ENCODE results near the gene TMC7.
"Not testable (repeated sequence)": the region's sequence is repeated elsewhere in the genome, so short reads cannot be mapped to it uniquely, and the experiment has no call there.

The TMC7 gene

GRCh38 chr16:18984435-18985005 is 786 bp downstream of the TMC7 start:
- peak overlapping the region; percentile 60 for H3K4me3 ChIP-seq (ENCODE audit: low read length)
- DNase-seq (ENCODE audit: low read depth), result no peak
- TF ChIP-seq CTCF (conservative IDR thresholded peaks at IDR 0.05; ENCODE audit: low read length), result no peak

DNA sequence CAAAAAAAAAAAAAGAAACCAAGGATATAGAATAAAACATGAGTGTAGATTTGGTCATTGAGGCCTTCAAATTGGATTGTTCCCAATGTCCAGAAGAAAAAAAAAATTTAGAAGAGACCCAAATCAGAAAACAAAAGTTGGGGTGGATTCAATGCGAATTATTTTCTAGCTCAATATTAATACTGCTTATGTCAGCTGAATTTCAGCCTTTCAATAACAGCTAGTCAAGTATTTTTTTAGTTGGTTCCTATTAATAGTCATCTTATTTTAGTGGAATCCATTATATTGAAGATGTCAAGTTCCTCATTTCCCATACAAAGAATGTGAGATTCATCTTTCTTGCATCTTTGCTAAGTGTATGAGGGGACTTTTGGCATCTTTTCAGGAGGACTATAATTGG is 1.5 kb downstream of the TMC7 start:
- H3K4me3 ChIP-seq (ENCODE audit: low read length); DNase-seq (ENCODE audit: low read depth): not testable (repeated sequence)

GRCh38 chr16:18991731-18992130 is 8.0 kb downstream of the TMC7 start:
- DNase-seq (ENCODE audit: low read depth), result not testable (repeated sequence)

DNA sequence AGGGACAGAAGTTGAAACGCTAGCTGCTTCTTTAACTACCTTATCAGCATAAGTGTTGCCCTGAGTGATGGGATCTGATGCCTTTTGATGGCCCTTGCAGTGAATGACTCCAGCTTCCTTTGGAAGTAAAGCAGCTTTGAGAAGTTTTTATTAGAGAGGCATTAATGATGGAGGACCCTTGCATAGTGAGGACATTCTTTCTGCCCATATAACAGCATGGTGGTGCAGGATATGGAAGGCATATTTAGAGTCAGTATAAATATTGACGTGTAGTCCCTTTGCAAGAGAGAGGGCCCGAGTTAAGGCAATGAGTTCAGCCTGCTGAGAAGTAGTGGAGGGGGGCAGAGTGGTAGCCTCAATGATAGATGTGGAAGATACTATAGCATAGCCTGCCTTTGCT is 9.8 kb downstream of the TMC7 start:
- DNase-seq (ENCODE audit: low read depth), result not testable (repeated sequence)

More at GRCh38 chr16:18991731-18992130, 8.0 kb downstream of the TMC7 start:
- H3K4me3 ChIP-seq (ENCODE audit: low read length), result not testable (repeated sequence)

GRCh38 chr16:18994181-18994580 is 10.4 kb downstream of the TMC7 start:
- H3K4me3 ChIP-seq (ENCODE audit: low read length); DNase-seq (ENCODE audit: low read depth): not testable (repeated sequence)

More for the DNA sequence above, 9.8 kb downstream of the TMC7 start:
- H3K4me3 ChIP-seq (ENCODE audit: low read length), result not testable (repeated sequence)

DNA sequence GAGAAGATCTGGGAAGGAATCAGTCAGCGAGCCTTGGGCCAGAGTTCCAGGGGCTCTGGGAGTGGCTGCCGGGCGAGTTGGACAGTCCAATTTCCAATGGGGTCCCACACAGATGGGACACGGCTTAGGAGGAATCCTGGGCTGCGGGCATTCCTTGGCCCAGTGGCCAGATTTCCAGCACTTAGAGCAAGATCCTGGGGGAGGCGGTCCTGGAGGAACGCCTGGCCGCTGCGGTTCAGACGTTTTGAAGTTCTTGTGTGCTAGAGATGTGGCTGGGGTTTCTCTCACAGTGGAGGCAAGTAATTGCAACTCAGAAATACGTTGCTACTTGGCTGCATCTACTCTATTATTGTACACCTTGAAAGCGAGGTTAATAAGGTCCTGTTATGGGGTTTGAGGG is 11.7 kb downstream of the TMC7 start:
- H3K4me3 ChIP-seq (ENCODE audit: low read length); DNase-seq (ENCODE audit: low read depth): not testable (repeated sequence)

DNA sequence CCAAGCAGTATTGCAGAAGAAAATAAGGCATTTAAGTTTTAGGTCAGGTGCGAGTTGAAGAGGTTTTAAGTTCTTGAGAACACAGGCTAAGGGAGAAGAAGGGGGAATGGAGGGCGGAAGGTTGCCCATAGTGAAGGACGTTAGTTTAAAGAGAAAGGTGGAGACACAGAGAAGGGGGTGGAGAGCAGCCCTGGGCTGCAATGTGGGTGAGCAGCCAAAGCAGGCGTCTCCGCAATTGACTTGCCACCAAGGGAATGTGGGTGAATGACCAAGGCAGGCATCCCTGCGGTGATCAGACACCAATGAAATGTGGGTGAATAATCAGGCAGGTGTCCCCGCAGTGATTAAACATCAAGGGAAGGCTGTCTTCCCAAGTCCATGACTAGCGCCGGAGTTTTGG is 12.8 kb downstream of the TMC7 start:
- not testable (repeated sequence) for H3K4me3 ChIP-seq (ENCODE audit: low read length); DNase-seq (ENCODE audit: low read depth)

GRCh38 chr16:18997001-18997400 is 13.3 kb downstream of the TMC7 start:
- not testable (repeated sequence) for H3K4me3 ChIP-seq (ENCODE audit: low read length)

GRCh38 chr16:18999045-18999393 is 15.3 kb downstream of the TMC7 start:
- H3K4me3 ChIP-seq (ENCODE audit: low read length), result no peak overlapping the region
- no peak for DNase-seq (ENCODE audit: low read depth)
- TF ChIP-seq CTCF (conservative IDR thresholded peaks at IDR 0.05; ENCODE audit: low read length), result no peak

More at GRCh38 chr16:18997001-18997400, 13.3 kb downstream of the TMC7 start:
- DNase-seq (ENCODE audit: low read depth), result not testable (repeated sequence)

- peak; percentile 91 for DNase-seq (ENCODE audit: low read depth)
- TF ChIP-seq CTCF (conservative IDR thresholded peaks at IDR 0.05; ENCODE audit: low read length), result no peak
- H3K4me3 ChIP-seq (ENCODE audit: low read length), result no peak overlapping the region
Observed at GRCh38 chr16:19001788-19002187, 18.1 kb downstream of the TMC7 start.

GRCh38 chr16:19003935-19004334 is 20.2 kb downstream of the TMC7 start:
- no peak for DNase-seq (ENCODE audit: low read depth)
- no peak for TF ChIP-seq CTCF (conservative IDR thresholded peaks at IDR 0.05; ENCODE audit: low read length)
- no peak overlapping the region for H3K4me3 ChIP-seq (ENCODE audit: low read length)

Measured in AG10803 (cell line).